Smooth muscle cell (in vitro differentiated cells): Measurements from ENCODE around the gene ELL. TPM values are rescaled to one million over a fixed set of nuclear protein-coding genes. Genes with fewer than 3 reads are reported as not detected.

Experiments used
- DNase-seq: peaks from one replicate; lab custom pipeline; 2025; ENCODE audit not compliant: unreplicated experiment; lab: John Stamatoyannopoulos, UW
- H2AFZ ChIP-seq: fragments of 200-600 bp; sonication (generic); 2 replicates; pipeline ENCODE4 v1.6.0; 2016; ENCODE audit warnings: antibody characterized with exemption, low read depth, mild to moderate bottlenecking
- H3F3A ChIP-seq: fragments of 200-600 bp; sonication (generic); 2 replicates; pipeline ENCODE4 v1.6.0; 2017; ENCODE audit warnings: antibody characterized with exemption, low read depth
- H3K27ac ChIP-seq: fragments of 200-600 bp; sonication (generic); 2 replicates; pipeline ENCODE4 v1.5.1; 2016; ENCODE audit warnings: low read depth, mild to moderate bottlenecking
- H3K27me3 ChIP-seq: fragments of 200-600 bp; sonication (generic); 2 replicates; pipeline ENCODE4 v1.6.1; 2016; ENCODE audit warnings: low read depth, mild to moderate bottlenecking
- H3K36me3 ChIP-seq: fragments of 200-600 bp; sonication (generic); 2 replicates; pipeline ENCODE4 v1.5.1; 2016; ENCODE audit warnings: low read depth
- H3K4me1 ChIP-seq: fragments of 200-600 bp; sonication (generic); 2 replicates; pipeline ENCODE4 v1.5.1; 2016; ENCODE audit warnings: low read depth
- H3K4me2 ChIP-seq: fragments of 200-600 bp; sonication (generic); 2 replicates; pipeline ENCODE4 v1.6.0; 2016; ENCODE audit warnings: mild to moderate bottlenecking
- H3K4me3 ChIP-seq: fragments of 200-600 bp; sonication (generic); 2 replicates; pipeline ENCODE4 v1.5.1; 2016; ENCODE audit warnings: mild to moderate bottlenecking
- H3K79me2 ChIP-seq: fragments of 200-600 bp; sonication (generic); 2 replicates; pipeline ENCODE4 v1.6.0; 2016; ENCODE audit warnings: low read depth, mild to moderate bottlenecking
- H3K9ac ChIP-seq: fragments of 200-600 bp; sonication (generic); 2 replicates; pipeline ENCODE4 v1.6.0; 2016; ENCODE audit warnings: low read depth
- H3K9me3 ChIP-seq: fragments of 200-600 bp; sonication (generic); replicated peaks from 2 replicates; pipeline ENCODE4 v1.5.1; 2016; ENCODE audit warnings: low read depth
- H4K20me1 ChIP-seq: fragments of 200-600 bp; sonication (generic); 2 replicates; pipeline ENCODE4 v1.6.0; 2016; ENCODE audit warnings: low read depth
- WGBS: methylation state at CpG from one replicate; pipeline ENCODE4 v1.1.7; 2016; ENCODE audit warnings: low lambda C conversion rate; 5-methylcytosine and 5-hydroxymethylcytosine counted together
- polyA plus RNA-seq: library from polyadenylated mRNA; unstranded; fragments of >200 nt; fragmentation: Nextera tagmentation; extraction: Ambion mirVana; gene quantifications from 2 replicates; pipeline ENCODE4 v1.2.1, GENCODE V29; 2016
- total RNA-seq: library from RNA; depleted of rRNA; stranded (reverse); fragments of >200 nt; gene quantifications from 2 replicates; pipeline ENCODE4 v1.2.3, GENCODE V29; 2014
- TF ChIP-seq, protein P1 (sequence below): fragments of 200-600 bp; sonication (generic); IDR thresholded peaks from 2 replicates; pipeline ENCODE4 v1.5.1; 2017; ENCODE audit warnings: borderline replicate concordance, mild to moderate bottlenecking, antibody characterized with exemption; ENCODE audit not compliant: insufficient read depth, poor library complexity, severe bottlenecking

The ELL gene
- total and polyA plus RNA-seq, 2 experiments from 2014 or later = 12.8 to 15.2 TPM

DNA sequence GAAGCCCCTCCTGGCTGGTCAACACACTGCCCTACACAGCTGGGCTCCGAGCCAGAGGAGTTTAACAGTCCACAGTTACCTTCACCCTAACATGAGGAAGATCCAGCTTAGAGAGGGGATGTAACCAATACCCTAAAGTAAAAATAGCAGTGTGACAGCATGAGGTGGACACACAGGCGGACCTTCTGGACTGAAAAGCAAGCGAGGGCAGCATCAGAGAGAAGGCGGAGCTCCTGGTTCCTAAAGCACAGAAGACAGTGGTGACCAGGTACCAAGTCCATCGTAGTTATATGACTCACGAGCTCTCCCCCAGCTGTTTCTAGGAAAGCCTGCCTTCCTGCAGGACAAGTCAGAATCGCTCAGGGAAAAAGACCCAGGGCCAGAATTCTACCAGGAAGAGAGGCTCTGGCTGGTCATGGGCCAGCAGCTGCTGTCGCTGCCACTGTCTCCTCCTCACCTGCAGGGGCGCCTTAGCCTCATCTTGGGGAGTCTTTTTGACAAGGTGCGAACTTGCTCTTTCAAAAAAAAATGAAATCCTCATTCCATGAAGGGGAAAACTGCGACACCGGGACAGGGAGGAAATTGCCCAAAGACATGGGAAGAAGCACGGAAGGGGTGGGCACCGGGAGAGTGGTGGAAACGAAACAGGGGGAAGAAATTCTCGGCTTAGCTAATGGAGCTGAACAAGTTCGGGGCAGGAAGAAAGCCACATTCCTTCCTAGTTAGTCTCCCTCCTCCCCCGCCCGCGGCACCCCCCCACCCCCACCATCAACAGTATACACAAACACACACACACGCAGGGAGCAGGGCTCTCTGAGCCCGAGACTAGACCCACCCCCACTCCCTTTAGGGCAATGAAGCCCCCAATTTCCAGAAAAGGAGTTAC is 1.7 kb downstream of the ELL start:
- H3K36me3 ChIP-seq = no peaks in the 10 kb centered on the region
- H3K4me3 ChIP-seq = peak overlapping the region; percentile 96
- DNase-seq = peak; percentile 69
- TF ChIP-seq, protein P1, sequence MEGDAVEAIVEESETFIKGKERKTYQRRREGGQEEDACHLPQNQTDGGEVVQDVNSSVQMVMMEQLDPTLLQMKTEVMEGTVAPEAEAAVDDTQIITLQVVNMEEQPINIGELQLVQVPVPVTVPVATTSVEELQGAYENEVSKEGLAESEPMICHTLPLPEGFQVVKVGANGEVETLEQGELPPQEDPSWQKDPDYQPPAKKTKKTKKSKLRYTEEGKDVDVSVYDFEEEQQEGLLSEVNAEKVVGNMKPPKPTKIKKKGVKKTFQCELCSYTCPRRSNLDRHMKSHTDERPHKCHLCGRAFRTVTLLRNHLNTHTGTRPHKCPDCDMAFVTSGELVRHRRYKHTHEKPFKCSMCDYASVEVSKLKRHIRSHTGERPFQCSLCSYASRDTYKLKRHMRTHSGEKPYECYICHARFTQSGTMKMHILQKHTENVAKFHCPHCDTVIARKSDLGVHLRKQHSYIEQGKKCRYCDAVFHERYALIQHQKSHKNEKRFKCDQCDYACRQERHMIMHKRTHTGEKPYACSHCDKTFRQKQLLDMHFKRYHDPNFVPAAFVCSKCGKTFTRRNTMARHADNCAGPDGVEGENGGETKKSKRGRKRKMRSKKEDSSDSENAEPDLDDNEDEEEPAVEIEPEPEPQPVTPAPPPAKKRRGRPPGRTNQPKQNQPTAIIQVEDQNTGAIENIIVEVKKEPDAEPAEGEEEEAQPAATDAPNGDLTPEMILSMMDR = peak; percentile 45
- H3K27ac ChIP-seq = peak overlapping the region; percentile 99
- H3K27me3 ChIP-seq = no peaks in the 10 kb centered on the region
- peak overlapping the region; percentile 90 for H3K4me2 ChIP-seq
- 7% methylated on average over 22 of the region's 22 CpGs for WGBS
- no peaks in the 10 kb centered on the region for H3K4me1 ChIP-seq
- H4K20me1 ChIP-seq = peaks cover 49% of the 10 kb centered on the region
- peak overlapping the region; percentile 100 for H3K9ac ChIP-seq
- peaks cover 61% of the 10 kb centered on the region for H3K79me2 ChIP-seq
- H2AFZ ChIP-seq = no peak overlapping the region
- no peaks in the 10 kb centered on the region for H3K9me3 ChIP-seq
- peaks cover 3% of the 10 kb centered on the region for H3F3A ChIP-seq

- H3K27ac ChIP-seq = peak overlapping the region; percentile 99
- H3K27me3 ChIP-seq = no peaks in the 10 kb centered on the region
- H2AFZ ChIP-seq = no peak overlapping the region
- H3F3A ChIP-seq = peaks cover 5% of the 10 kb centered on the region
- H3K9me3 ChIP-seq = no peaks in the 10 kb centered on the region
- H3K4me1 ChIP-seq = no peaks in the 10 kb centered on the region
- TF ChIP-seq, protein P1 = no peak
- DNase-seq = no peak
- no peak overlapping the region for H3K9ac ChIP-seq
- peaks cover 76% of the 10 kb centered on the region for H3K79me2 ChIP-seq
- peaks cover 65% of the 10 kb centered on the region for H4K20me1 ChIP-seq
- H3K4me2 ChIP-seq = no peak overlapping the region
- H3K4me3 ChIP-seq = no peak overlapping the region
- 97% methylated on average over 9 of the region's 9 CpGs for WGBS
- no peaks in the 10 kb centered on the region for H3K36me3 ChIP-seq
Observed at GRCh38 chr19:18518639-18519038, 3.2 kb downstream of the ELL start.

- no peaks in the 10 kb centered on the region for H3K4me1 ChIP-seq
- no peak overlapping the region for H3K4me2 ChIP-seq
- H3K27ac ChIP-seq = no peak overlapping the region
- H4K20me1 ChIP-seq = peaks cover 75% of the 10 kb centered on the region
- no peaks in the 10 kb centered on the region for H3K36me3 ChIP-seq
- H2AFZ ChIP-seq = no peak overlapping the region
- H3K9me3 ChIP-seq = no peaks in the 10 kb centered on the region
- no peak overlapping the region for H3K4me3 ChIP-seq
- H3K79me2 ChIP-seq = peaks cover 86% of the 10 kb centered on the region
- DNase-seq = no peak
- H3F3A ChIP-seq = peaks cover 5% of the 10 kb centered on the region
- no peaks in the 10 kb centered on the region for H3K27me3 ChIP-seq
- 98% methylated on average over 4 of the region's 4 CpGs for WGBS
- H3K9ac ChIP-seq = no peak overlapping the region
- TF ChIP-seq, protein P1 = no peak
Observed at GRCh38 chr19:18517606-18518005, 4.3 kb downstream of the ELL start.
